Uterus (tissue), 4 donors: ENCODE data around the gene UNC45B. TPM values are rescaled to one million over a fixed set of nuclear protein-coding genes. Genes with fewer than 3 reads are reported as not detected.

Experiments used
- DNase-seq, 2 donors: peaks; one replicate each; pipeline ENCODE4 v3.0.0-alpha.2; 2019 to 2020
- H3K27ac ChIP-seq, 2 donors: fragments of 200-600 bp; sonication (generic); 1 replicate in 1 of 2; 2 replicates in 1 of 2; pipeline ENCODE4 v1.5.1; 2016 to 2018
- H3K27me3 ChIP-seq, 2 donors: fragments of 200-600 bp; sonication (generic); one replicate each; pipeline ENCODE4 v1.5.1; 2018 to 2019; ENCODE audit warnings: control low read depth in 1 of 2
- H3K36me3 ChIP-seq, 2 donors: fragments of 200-600 bp; sonication (generic); one replicate each; pipeline ENCODE4 v1.5.1; 2019; ENCODE audit warnings: control low read depth in 1 of 2
- H3K4me1 ChIP-seq, 2 donors: fragments of 200-600 bp; sonication (generic); one replicate each; pipeline ENCODE4 v1.5.1; 2018 to 2019; ENCODE audit warnings: control low read depth in 1 of 2
- H3K4me3 ChIP-seq, 2 donors: fragments of 200-600 bp; sonication (generic); 1 replicate in 1 of 2; 2 replicates in 1 of 2; pipeline ENCODE4 v1.5.1; 2018 to 2019; ENCODE audit warnings: mild to moderate bottlenecking in 1 of 2
- H3K9me3 ChIP-seq, 2 donors: fragments of 200-600 bp; sonication (generic); one replicate each; pipeline ENCODE4 v1.5.1; 2019; ENCODE audit warnings: control low read depth in 1 of 2
- POLR2A ChIP-seq, 2 donors: fragments of 450-650 bp; IDR thresholded peaks; one replicate each; pipeline ENCODE4 v1.6.1; 2016; ENCODE audit warnings: antibody characterized with exemption in 2 of 2, mild to moderate bottlenecking in 1 of 2, moderate library complexity in 1 of 2
- intact Hi-C: fragments of 100-400 bp; cut with DNase I; formaldehyde crosslinking; loops from one replicate; pipeline ENCODE4 v1.15.1; 2023; ENCODE audit warnings: low total_unique reads
- total RNA-seq, 4 donors: library from RNA; depleted of rRNA in 3 of 4; stranded (reverse); fragments of >200 nt in 3 of 4; gene quantifications; one replicate each; pipeline versions ENCODE4 v1.1.0 to v1.2.4, GENCODE V29; 2014 to 2023
- TF ChIP-seq, protein P1 (sequence below), 4 experiments: fragments of 200-600 bp in 2 of 4; fragments of 450-650 bp in 2 of 4; sonication (generic) in 2 of 4; IDR thresholded peaks; one replicate each; pipeline ENCODE4 v1.5.1; 2016 to 2019; ENCODE audit warnings: antibody characterized with exemption in 4 of 4, mild to moderate bottlenecking in 2 of 4, moderate library complexity in 1 of 4
- donor health status: DM: yes; HTN: yes; CAD: no.

The UNC45B gene
- total RNA-seq: under 1 TPM in 2 of 4 donors, not detected in 2; 0.21 to 0.55 TPM

GRCh38 chr17:35147375-35147905 is at the start of gene UNC45B:
UNC45B (plus strand) TSS chr17:35147817; CDS start chr17:35148264, 447 bp downstream.
- H3K27ac ChIP-seq: no peak within 1 kb of the TSS
- TF ChIP-seq POLR2A (IDR thresholded peaks at IDR 0.05): no peak
- TF ChIP-seq, protein P1, sequence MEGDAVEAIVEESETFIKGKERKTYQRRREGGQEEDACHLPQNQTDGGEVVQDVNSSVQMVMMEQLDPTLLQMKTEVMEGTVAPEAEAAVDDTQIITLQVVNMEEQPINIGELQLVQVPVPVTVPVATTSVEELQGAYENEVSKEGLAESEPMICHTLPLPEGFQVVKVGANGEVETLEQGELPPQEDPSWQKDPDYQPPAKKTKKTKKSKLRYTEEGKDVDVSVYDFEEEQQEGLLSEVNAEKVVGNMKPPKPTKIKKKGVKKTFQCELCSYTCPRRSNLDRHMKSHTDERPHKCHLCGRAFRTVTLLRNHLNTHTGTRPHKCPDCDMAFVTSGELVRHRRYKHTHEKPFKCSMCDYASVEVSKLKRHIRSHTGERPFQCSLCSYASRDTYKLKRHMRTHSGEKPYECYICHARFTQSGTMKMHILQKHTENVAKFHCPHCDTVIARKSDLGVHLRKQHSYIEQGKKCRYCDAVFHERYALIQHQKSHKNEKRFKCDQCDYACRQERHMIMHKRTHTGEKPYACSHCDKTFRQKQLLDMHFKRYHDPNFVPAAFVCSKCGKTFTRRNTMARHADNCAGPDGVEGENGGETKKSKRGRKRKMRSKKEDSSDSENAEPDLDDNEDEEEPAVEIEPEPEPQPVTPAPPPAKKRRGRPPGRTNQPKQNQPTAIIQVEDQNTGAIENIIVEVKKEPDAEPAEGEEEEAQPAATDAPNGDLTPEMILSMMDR (IDR thresholded peaks at IDR 0.05): no peak
- no peak for DNase-seq
- intact Hi-C loops: no loop called here
- no peak within 1 kb of the TSS for H3K4me3 ChIP-seq
- no peaks in the 10 kb centered on the region for H3K9me3 ChIP-seq
- no peaks in the 10 kb centered on the region for H3K36me3 ChIP-seq
- no peaks in the 10 kb centered on the region for H3K27me3 ChIP-seq
- no peaks in the 10 kb centered on the region for H3K4me1 ChIP-seq

DNA sequence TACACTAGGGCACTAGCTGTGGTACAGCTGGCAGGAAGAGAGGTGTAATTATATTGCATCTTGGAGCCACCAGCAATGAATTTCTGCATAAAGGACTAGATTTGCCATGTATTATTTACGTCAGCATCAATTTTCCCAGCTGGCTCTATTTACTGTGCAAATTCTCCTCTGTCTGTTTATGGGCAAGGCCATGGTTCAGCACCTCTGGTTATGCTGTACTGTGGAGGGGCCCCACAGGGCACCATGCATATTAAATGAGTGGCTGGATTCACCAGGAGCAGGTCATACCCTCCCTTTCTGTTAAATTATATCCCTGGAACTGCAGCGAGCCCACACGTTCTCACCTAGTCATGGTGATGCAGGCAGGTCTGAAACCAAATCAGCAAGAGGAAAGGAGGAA is 47.7 kb upstream of the UNC45B start:
- no peak for DNase-seq
- H3K9me3 ChIP-seq: no peaks in the 10 kb centered on the region
- intact Hi-C loops: no loop called here
- H3K27ac ChIP-seq: no peak overlapping the region
- H3K36me3 ChIP-seq: no peaks in the 10 kb centered on the region
- no peak overlapping the region for H3K4me3 ChIP-seq
- TF ChIP-seq, protein P1 (IDR thresholded peaks at IDR 0.05): no peak
- TF ChIP-seq POLR2A (IDR thresholded peaks at IDR 0.05): no peak
- H3K27me3 ChIP-seq: no peaks in the 10 kb centered on the region
- H3K4me1 ChIP-seq: no peaks in the 10 kb centered on the region

GRCh38 chr17:35101036-35101435 is 46.6 kb upstream of the UNC45B start:
- Histone ChIP-seq H3K9me3 (no peaks in the 10 kb centered on the region), H3K27ac (no peak overlapping the region), H3K4me1 (no peaks in the 10 kb centered on the region), H3K36me3 (no peaks in the 10 kb centered on the region), H3K4me3 (no peak overlapping the region), H3K27me3 (no peaks in the 10 kb centered on the region)
- no peak for DNase-seq
- TF ChIP-seq, protein P1 (IDR thresholded peaks at IDR 0.05): no peak
- TF ChIP-seq POLR2A (IDR thresholded peaks at IDR 0.05): no peak
- intact Hi-C loops: no loop called here

- Histone ChIP-seq H3K27me3 (no peaks in the 10 kb centered on the region), H3K4me1 (no peaks in the 10 kb centered on the region), H3K9me3 (no peaks in the 10 kb centered on the region), H3K36me3 (no peaks in the 10 kb centered on the region), H3K4me3 (no peak overlapping the region), H3K27ac (no peak overlapping the region)
- TF ChIP-seq, protein P1 (IDR thresholded peaks at IDR 0.05): no peak
- TF ChIP-seq POLR2A (IDR thresholded peaks at IDR 0.05): no peak
- intact Hi-C loops: no loop called here
- DNase-seq: no peak
These were observed 45.9 kb upstream of the UNC45B start for GRCh38 chr17:35101725-35102124.

GRCh38 chr17:35103271-35103670 is 44.3 kb upstream of the UNC45B start:
- no peaks in the 10 kb centered on the region for H3K4me1 ChIP-seq
- H3K4me3 ChIP-seq: no peak overlapping the region
- no peak for DNase-seq
- H3K36me3 ChIP-seq: no peaks in the 10 kb centered on the region
- H3K9me3 ChIP-seq: no peaks in the 10 kb centered on the region
- no peaks in the 10 kb centered on the region for H3K27me3 ChIP-seq
- TF ChIP-seq, protein P1 (IDR thresholded peaks at IDR 0.05): no peak
- TF ChIP-seq POLR2A (IDR thresholded peaks at IDR 0.05): no peak
- intact Hi-C loops: no loop called here
- H3K27ac ChIP-seq: no peak overlapping the region
